ENCODE data around the gene PACC1. TPM values are rescaled to one million over a fixed set of nuclear protein-coding genes. Genes with fewer than 3 reads are reported as not detected.

The PACC1 gene
- total and polyA plus RNA-seq, 4 donors = 2.8 to 8.1 (median 6.8) TPM

GRCh38 chr1:212381397-212382035 is 33.2 kb downstream of the PACC1 start:
- WGBS, 2 donors = 60 to 85% methylated on average over 4 of the region's 4 CpGs
- Histone ChIP-seq H3K9ac (ENCODE audit: insufficient read depth in 1 of 2, low read length in 2 of 2) (no peak overlapping the region), H3K4me3 (no peak overlapping the region), H3K27me3 (ENCODE audit: control insufficient read depth in 3 of 3, insufficient read depth in 3 of 3, low read length in 2 of 3) (no peaks in the 10 kb centered on the region), H3K9me3 (ENCODE audit: control insufficient read depth in 4 of 4, insufficient read depth in 3 of 4, low read length in 3 of 4) (no peaks in the 10 kb centered on the region), H3K36me3 (ENCODE audit: control insufficient read depth in 4 of 4, insufficient read depth in 4 of 4, low read length in 4 of 4) (peaks cover 0 to 36% (median 3%) of the 10 kb centered on the region in 4 donors), H3K27ac (ENCODE audit: low read depth in 1 of 2, low read length in 1 of 2) (no peak overlapping the region), H3K4me1 (ENCODE audit: control insufficient read depth in 5 of 5, insufficient read depth in 5 of 5, low read length in 5 of 5) (no peaks in the 10 kb centered on the region)
- ATAC-seq (ENCODE audit: insufficient read depth, low FRiP score) (no peak), DNase-seq (no peak)
- no peak for TF ChIP-seq CTCF (IDR thresholded peaks at IDR 0.05; ENCODE audit: control extremely low read depth, extremely low read depth)

DNA sequence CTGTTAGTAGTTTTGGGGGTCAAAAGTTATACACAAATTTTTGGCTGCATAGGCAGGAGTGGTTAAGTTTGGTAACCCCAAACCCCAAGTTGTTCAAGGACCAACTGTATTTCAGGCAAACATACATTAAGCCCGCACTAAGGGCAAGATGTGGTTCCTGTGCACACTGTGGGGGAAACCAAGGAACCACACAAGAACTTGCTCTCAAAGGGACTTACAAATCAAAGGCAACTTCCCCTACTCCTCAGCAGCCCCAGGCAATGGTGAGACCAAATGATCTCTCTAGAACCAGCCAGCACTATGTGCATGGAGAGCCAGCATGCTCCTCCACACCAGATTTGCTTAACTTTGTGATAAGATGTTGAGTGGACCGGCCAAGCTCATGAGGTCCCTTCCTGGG is 35.3 kb downstream of the PACC1 start:
- Histone ChIP-seq H3K4me1 (ENCODE audit: control insufficient read depth in 5 of 5, insufficient read depth in 5 of 5, low read length in 5 of 5) (no peaks in the 10 kb centered on the region), H3K27ac (ENCODE audit: low read depth in 1 of 2, low read length in 1 of 2) (no peak overlapping the region), H3K9ac (ENCODE audit: insufficient read depth in 1 of 2, low read length in 2 of 2) (no peak overlapping the region), H3K4me3 (no peak overlapping the region), H3K36me3 (ENCODE audit: control insufficient read depth in 4 of 4, insufficient read depth in 4 of 4, low read length in 4 of 4) (peaks cover 0 to 23% (median 5%) of the 10 kb centered on the region in 4 donors), H3K9me3 (ENCODE audit: control insufficient read depth in 4 of 4, insufficient read depth in 3 of 4, low read length in 3 of 4) (no peaks in the 10 kb centered on the region), H3K27me3 (ENCODE audit: control insufficient read depth in 3 of 3, insufficient read depth in 3 of 3, low read length in 2 of 3) (no peaks in the 10 kb centered on the region)
- no peak for TF ChIP-seq CTCF (IDR thresholded peaks at IDR 0.05; ENCODE audit: control extremely low read depth, extremely low read depth)
- no peak for DNase-seq
- WGBS, 2 donors = 93 to 100% methylated on average over 2 of the region's 2 CpGs
- ATAC-seq (ENCODE audit: insufficient read depth, low FRiP score) = no peak

GRCh38 chr1:212377644-212378043 is 37.0 kb downstream of the PACC1 start:
- Histone ChIP-seq H3K27me3 (ENCODE audit: control insufficient read depth in 3 of 3, insufficient read depth in 3 of 3, low read length in 2 of 3) (no peaks in the 10 kb centered on the region), H3K9ac (ENCODE audit: insufficient read depth in 1 of 2, low read length in 2 of 2) (no peak overlapping the region), H3K36me3 (ENCODE audit: control insufficient read depth in 4 of 4, insufficient read depth in 4 of 4, low read length in 4 of 4) (peaks cover 0 to 23% (median 5%) of the 10 kb centered on the region in 4 donors), H3K4me1 (ENCODE audit: control insufficient read depth in 5 of 5, insufficient read depth in 5 of 5, low read length in 5 of 5) (no peaks in the 10 kb centered on the region), H3K27ac (ENCODE audit: low read depth in 1 of 2, low read length in 1 of 2) (no peak overlapping the region), H3K4me3 (no peak overlapping the region), H3K9me3 (ENCODE audit: control insufficient read depth in 4 of 4, insufficient read depth in 3 of 4, low read length in 3 of 4) (no peaks in the 10 kb centered on the region)
- DNase-seq (no peak), ATAC-seq (ENCODE audit: insufficient read depth, low FRiP score) (no peak)
- TF ChIP-seq CTCF (IDR thresholded peaks at IDR 0.05; ENCODE audit: control extremely low read depth, extremely low read depth) = no peak
- WGBS, 2 donors = 95 to 97% methylated on average over 3 of the region's 3 CpGs

DNA sequence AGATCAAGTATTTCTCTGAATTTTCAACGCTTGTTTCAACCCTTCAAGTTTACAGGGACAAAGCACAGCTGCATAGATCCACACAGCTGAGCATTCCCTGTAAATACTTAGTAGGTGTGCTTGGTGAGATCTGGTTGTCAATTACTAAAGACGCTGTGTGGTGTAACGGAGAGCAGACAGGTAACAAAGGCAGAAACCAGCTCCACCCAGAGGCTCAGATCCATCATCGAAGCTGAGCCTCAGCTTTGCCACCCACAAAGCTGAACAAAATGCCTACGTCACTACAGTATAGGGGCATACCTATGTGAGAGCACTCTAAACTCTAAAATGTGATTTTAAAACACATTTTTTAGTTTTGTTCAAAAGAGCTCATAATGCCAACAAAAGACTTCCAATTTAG is 38.7 kb downstream of the PACC1 start:
- Histone ChIP-seq H3K9me3 (ENCODE audit: control insufficient read depth in 4 of 4, insufficient read depth in 3 of 4, low read length in 3 of 4) (no peaks in the 10 kb centered on the region), H3K4me1 (ENCODE audit: control insufficient read depth in 5 of 5, insufficient read depth in 5 of 5, low read length in 5 of 5) (no peaks in the 10 kb centered on the region), H3K4me3 (no peak overlapping the region), H3K27ac (ENCODE audit: low read depth in 1 of 2, low read length in 1 of 2) (no peak overlapping the region), H3K27me3 (ENCODE audit: control insufficient read depth in 3 of 3, insufficient read depth in 3 of 3, low read length in 2 of 3) (no peaks in the 10 kb centered on the region), H3K36me3 (ENCODE audit: control insufficient read depth in 4 of 4, insufficient read depth in 4 of 4, low read length in 4 of 4) (peaks cover 0 to 23% (median 5%) of the 10 kb centered on the region in 4 donors), H3K9ac (ENCODE audit: insufficient read depth in 1 of 2, low read length in 2 of 2) (no peak overlapping the region)
- DNase-seq (no peak), ATAC-seq (ENCODE audit: insufficient read depth, low FRiP score) (no peak)
- no peak for TF ChIP-seq CTCF (IDR thresholded peaks at IDR 0.05; ENCODE audit: control extremely low read depth, extremely low read depth)
- 76 to 78% methylated on average over 5 of the region's 5 CpGs for WGBS, 2 donors
